ACHN (cell line): ENCODE measurements around the gene NEXN.
"Not testable (repeated sequence)": the region's sequence is repeated elsewhere in the genome, so short reads cannot be mapped to it uniquely, and the experiment has no call there.

ENCODE experiments used
- DNase-seq: peaks from one replicate; pipeline ENCODE4 v3.0.0-alpha.2; 2015
- in situ Hi-C: cut with HindIII; loops from 2 replicates; pipeline ENCODE4 v1.10.0; 2017; ENCODE audit warnings: low sequenced_read_pairs, low pct_ligation_motif_present, low pct_unique_long_range_greater_than_20kb

Gene NEXN

GRCh38 chr1:77951328-77951727, 62.9 kb downstream of the NEXN start:
- in situ Hi-C loops: no loop called here
- no peak for DNase-seq

DNA sequence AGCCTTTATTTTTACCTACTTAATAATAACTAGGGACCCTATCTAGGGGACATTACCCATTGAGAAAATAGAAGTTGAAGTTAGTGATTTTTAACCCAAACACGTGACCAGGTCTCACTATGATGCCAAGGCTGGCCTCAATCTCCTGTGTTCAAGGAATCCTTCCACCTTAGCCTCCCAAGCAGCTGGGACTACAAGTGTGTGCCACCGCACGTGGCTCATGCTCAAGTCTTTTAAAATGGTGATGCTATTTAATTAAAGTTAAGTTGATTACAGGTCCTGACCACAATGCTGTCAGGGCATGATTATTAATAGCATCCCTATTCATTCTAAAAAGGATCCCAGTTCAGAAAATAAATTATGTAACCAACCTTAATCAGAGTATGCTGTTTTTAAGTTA, 65.5 kb downstream of the NEXN start:
- in situ Hi-C loops: no loop called here
- no peak for DNase-seq

DNA sequence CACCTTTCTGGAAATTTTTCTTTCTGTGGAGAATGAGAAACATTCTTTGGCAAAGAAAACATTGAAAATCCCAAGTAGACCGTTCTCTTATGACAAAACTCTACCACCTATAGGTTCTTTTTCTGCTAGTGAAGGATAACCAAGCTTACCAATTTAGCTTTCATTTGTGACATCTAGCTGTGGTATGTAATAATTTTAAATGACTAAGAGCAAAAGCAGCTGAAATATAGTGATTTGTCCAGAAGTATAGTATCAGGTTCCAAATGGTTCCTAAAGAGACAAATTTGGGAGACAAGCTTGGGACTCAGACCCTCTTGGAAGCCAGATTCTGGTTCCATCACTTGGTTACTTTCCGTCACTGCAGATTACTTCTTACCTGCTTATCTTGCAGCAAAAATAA, 66.1 kb downstream of the NEXN start:
- in situ Hi-C loops: no loop called here
- no peak for DNase-seq

- no peak for DNase-seq
- in situ Hi-C loops: no loop called here
Measured at GRCh38 chr1:77955709-77956108, 67.3 kb downstream of the NEXN start.

GRCh38 chr1:77956464-77956863, 68.0 kb downstream of the NEXN start:
- DNase-seq: no peak
- in situ Hi-C loops: no loop called here

DNA sequence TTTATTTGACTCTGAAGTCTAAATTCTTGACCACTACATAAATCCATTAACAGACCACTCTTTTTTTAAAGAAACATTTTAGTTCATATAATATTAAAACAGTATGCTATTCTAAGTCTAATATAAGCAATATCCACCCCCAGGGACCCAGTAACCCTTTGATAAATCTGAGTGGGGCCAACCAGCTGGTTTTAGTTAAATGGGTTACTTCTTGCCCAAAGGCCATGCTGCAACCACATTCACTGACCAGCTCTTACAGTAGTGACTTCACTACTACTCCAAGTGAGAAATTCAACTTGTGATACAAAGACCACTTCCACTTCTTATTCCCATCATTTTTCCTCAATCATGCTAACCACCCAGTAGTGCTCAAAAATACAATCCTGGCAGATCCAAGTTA, 70.0 kb downstream of the NEXN start:
- in situ Hi-C loops: no loop called here
- DNase-seq: no peak

DNA sequence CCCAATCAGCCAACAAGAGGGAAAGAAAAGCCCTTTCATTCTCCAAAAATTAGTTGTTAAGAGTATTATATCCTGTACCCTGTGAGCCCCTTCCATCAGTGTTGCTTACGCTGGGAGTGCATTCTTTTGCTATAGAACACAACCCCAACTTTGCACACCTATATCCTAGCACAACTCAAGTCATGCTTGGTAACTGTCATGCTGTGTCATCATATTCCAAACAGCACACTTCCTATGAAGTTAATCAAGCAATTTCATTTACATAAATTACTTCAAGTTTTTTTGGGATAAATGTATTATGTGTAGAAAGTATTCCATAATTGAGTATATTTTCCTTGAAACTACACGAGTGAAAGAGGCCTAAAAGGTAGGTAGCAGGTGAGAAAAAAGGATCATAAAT, 70.4 kb downstream of the NEXN start:
- no peak for DNase-seq
- in situ Hi-C loops: no loop called here

- peak; percentile 13 for DNase-seq
- in situ Hi-C loops: no loop called here
Measured at GRCh38 chr1:77961392-77961791, 73.0 kb downstream of the NEXN start.

GRCh38 chr1:77966291-77966690, 77.9 kb downstream of the NEXN start:
- in situ Hi-C loops: no loop called here
- no peak for DNase-seq

DNA sequence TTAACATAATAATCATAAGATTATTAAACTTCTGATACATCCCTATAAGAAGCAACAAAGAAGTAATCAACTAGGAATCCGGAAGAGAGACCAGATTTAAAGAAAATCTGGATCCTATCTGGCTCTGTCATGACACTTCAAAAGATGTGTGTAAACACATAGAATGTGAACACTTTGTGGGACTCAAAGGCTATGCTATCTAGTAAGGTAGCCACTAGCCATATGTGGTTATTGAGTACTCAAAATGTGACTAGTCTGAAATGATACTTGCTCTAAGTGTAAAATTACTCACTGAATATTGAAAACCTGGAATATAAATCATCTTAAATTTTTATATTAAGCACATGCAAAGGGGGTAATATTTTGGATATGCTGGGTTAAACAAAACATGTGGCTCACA, 81.8 kb downstream of the NEXN start:
- DNase-seq: no peak
- in situ Hi-C loops: no loop called here

- no peak for DNase-seq
- in situ Hi-C loops: no loop called here
Measured at GRCh38 chr1:77972080-77972479, 83.7 kb downstream of the NEXN start.

DNA sequence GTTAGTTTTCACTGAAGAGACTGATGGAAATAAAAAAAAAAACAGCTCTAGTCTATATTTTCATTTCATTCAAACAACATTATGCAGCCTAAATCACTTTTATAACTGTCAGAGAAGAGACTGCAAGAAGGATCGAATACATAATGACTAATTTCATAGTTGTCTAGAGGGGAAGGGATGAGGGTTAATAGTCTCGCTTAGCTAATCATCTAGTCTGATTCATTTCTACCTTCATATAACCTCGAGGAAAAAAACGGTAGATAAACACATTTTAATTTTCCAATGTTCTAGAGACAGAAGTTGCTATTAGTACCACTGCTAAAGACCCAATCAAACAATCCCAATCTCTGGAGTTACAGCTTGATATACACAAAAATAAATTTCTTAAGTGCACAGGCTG, 87.0 kb downstream of the NEXN start:
- no peak for DNase-seq
- in situ Hi-C loops: no loop called here

GRCh38 chr1:77975907-77976306, 87.5 kb downstream of the NEXN start:
- in situ Hi-C loops: no loop called here
- no peak for DNase-seq

DNA sequence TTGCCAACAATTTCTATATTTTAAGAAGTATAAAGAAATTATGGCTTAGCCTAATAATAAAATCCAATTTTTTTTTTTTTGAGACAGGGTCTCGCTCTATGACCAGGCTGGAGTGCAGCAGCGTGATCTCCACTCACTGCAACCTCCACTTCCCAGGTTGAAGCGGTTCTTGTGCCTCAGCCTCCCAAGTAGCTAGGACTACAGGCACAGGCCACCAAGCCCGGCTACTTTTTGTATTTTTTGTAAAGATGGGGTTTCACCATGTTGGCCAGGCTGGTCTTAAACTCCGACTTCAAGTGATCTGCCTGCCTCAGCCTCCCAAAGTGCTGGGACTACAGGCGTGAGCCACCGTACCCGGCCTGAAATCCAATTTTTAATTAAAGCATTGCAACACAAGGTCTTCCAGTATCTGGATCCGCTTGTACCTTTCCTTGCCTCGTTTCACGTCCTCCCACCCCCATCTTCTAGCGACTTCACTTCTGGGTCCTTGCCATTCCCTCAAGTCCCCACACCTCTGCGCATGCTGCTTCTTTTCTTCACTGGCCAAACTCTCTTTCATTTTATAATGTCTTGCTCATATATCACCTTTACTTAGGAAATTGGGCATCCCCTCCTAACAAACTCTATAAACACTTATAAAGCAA, 88.1 kb downstream of the NEXN start:
- no peak for DNase-seq
- in situ Hi-C loops: no loop called here

GRCh38 chr1:77977989-77978292, 89.5 kb downstream of the NEXN start:
- in situ Hi-C loops: no loop called here
- no peak for DNase-seq

DNA sequence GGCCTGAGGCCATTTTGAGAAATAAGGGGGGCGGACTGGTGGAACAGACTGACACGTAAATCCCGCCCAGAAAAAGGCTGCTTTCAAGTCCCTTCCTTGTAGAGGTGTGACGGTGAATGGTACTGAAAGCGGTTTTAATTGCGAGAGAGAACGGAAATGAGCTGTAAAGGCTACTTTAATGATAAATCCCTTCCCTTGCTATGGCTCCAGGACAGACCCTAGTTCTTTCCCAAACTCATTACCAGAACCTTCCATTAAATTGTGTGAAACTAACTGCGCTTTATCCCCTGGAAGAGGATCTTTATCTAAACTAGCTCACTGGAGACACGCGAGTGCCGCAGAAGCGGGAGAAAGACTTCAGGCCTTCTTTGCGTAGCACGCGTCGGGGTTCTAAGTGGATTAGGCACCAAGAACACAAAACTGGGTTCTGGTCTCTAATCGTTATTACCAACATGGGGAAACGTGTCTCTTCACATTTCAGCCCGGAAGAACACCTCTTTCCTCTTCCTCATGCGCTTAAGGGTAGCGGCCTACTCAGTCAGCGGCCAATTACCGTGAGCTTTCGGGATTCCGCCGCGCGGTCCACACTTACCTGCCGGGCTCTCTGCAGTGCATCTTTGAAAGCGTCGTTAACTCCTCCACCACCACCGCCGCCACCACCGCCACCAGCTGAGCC, 90.0 kb downstream of the NEXN start:
- in situ Hi-C loops: no loop called here
- DNase-seq: peak; percentile 87

- peak; percentile 98 for DNase-seq
- in situ Hi-C loops: no loop called here
Measured at GRCh38 chr1:77978969-77979876, 90.8 kb downstream of the NEXN start, which contains the start of gene FUBP1. FUBP1 (minus strand) TSS chr1:77979072; CDS start chr1:77979004, 68 bp downstream.

GRCh38 chr1:77983352-77983996, 95.0 kb downstream of the NEXN start:
- DNase-seq, in situ Hi-C loops: not testable (repeated sequence)

GRCh38 chr1:77983997-77984355, 95.6 kb downstream of the NEXN start:
- DNase-seq: no peak
- in situ Hi-C loops: no loop called here
